ENCODE measurements around the gene MED28.
A peak's percentile ranks its signal among the peaks of the same experiment; 100 is the strongest.
"Not testable (repeated sequence)": the region's sequence is repeated elsewhere in the genome, so short reads cannot be mapped to it uniquely, and the experiment has no call there.

Gene MED28

DNA sequence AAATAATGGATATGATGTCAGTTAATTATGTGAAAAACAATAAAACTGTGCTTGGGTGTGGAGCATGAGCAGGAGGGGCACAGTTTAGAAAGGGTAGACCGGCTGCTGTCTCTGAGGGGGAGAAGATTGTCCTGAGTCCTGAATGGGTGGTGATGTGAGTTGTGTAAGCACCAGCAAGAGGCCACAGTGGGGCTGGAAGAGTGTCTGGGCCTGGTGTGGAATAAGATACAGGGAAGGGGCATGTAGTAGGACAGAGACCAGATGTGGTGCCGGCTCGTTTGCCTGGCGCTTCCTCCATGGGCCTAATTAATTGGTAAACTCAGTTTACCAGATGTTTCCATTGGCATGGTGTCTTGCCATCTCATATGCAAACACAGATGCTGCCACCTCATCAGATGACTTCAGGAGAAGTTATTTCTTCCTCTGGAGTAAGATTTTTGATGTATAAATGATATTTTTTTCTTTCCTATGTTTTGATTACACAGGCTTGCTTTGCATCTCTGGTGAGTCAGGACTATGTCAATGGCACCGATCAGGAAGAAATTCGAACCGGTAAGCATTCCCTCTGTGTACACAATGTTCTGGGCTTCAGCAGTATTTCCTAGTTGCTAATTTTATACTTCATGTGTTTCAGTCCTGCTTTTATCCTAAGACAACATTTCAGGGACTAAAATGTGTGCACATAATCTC, 5.1 kb downstream of the MED28 start:
- FAIRE-seq, result no peak

DNA sequence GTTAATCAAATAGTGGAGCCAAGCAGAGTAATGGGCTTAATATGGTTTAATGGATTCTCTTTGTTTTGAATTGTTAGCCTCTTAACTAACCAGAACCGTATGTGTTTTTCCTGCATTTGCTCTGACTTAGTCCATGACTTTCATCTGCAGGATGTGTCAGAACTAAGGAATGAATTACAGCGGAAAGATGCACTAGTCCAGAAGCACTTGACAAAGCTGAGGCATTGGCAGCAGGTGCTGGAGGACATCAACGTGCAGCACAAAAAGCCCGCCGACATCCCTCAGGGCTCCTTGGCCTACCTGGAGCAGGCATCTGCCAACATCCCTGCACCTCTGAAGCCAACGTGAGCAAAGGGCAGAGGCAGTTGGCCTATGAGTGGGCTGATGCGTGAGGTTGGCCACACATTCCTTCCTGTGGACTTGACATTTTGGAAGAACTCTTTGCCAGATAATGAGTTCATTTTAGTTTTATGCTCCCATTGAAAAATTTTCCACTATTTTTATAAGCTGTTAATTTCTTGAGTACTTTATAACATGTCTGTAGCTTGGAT, 9.1 kb downstream of the MED28 start:
- no peak for FAIRE-seq

DNA sequence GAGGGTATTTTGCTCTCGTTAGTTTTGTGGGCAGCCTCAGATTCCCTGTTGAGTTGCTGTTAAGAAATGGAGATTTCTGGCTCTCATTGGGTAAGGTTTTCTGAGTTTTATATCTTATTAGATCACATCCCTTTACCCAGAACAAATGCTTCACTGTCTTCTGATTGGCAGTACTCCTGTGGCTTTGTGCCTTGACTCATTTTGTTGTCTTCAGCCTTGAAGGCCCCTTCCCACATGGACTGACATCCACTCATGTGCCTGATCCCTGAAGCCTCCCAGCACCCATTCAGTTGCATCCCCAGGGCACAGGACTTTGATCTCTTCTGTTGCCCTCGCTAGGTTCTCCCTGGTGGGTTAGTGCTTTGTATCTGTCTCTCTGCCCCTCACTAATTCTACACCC, 10.4 kb downstream of the MED28 start:
- no peak for FAIRE-seq

DNA sequence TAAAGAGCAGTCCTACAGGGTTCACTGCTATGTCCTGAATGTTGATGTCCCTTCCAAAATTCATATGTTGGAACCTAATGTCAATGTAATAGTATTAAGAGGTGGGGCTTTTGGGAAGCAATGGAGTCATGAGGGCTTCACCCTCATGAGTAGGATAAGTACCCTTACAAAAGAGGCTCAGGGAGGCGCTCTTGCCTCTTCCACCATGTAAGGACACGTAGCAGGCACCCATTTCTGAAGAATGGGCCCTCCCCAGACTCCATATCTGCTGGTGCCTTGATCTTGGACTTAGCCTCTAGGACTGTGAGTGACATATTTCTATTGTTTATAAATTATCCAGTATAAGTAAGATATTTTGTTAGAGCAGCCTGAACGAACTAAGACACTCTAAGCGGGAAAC, 15.8 kb downstream of the MED28 start:
- FAIRE-seq, result no peak

DNA sequence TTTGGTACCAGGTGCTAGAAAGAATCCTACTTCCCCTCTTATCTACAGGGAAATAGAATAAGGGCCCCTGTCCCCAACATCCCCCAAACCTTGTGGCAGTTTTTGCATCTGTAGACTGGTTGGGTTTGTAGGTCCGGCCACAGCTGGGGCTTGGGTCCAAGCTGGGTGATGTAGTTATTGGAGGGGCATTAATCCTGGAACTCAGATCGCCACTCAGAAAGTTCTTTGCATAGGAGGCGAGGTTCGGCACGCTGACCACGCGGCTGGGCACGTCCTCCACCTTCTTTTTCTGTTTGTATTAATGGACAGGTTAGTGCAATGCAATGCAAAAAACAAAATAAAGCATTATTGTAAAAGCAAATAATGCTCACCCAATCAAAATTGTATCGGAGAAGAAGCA, 19.2 kb downstream of the MED28 start:
- no peak for FAIRE-seq

DNA sequence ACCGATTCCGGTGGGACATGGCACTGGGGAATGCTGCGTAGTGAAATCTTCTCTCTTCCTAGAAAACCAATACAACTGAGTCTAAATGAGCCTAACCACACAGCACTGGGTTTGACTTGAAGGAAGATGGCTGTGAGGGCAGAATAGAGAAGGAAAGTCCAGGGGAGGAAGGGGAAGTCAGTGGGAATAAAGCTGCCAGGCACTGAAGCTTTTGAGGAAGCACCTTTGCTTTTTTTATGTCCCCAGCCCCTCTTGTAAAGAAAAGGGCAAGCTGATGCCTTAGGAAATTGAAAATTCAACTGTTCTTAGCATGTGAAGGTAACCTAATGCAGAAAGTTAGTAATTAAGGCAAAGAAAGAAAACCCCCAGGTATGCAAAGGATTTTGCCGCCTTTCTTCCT, 20.6 kb downstream of the MED28 start:
- no peak for FAIRE-seq

DNA sequence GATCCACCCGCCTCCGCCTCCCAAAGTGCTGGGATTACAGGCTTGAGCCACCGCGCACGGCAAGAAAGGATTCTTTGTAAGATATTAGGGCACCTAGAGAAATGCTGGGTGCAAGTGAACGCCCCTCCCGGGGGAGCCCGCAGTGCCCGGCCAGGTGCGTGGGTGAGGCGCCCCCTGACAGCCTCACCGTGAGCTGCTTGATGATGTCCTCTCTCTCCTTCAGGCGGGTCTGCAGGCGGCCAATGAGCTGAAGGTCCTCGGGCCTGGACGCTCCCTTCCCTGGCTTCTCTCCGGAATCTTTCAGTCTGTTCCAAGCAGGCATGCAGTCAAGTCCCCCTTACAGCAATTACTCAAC, 21.9 kb downstream of the MED28 start:
- no peak for FAIRE-seq

DNA sequence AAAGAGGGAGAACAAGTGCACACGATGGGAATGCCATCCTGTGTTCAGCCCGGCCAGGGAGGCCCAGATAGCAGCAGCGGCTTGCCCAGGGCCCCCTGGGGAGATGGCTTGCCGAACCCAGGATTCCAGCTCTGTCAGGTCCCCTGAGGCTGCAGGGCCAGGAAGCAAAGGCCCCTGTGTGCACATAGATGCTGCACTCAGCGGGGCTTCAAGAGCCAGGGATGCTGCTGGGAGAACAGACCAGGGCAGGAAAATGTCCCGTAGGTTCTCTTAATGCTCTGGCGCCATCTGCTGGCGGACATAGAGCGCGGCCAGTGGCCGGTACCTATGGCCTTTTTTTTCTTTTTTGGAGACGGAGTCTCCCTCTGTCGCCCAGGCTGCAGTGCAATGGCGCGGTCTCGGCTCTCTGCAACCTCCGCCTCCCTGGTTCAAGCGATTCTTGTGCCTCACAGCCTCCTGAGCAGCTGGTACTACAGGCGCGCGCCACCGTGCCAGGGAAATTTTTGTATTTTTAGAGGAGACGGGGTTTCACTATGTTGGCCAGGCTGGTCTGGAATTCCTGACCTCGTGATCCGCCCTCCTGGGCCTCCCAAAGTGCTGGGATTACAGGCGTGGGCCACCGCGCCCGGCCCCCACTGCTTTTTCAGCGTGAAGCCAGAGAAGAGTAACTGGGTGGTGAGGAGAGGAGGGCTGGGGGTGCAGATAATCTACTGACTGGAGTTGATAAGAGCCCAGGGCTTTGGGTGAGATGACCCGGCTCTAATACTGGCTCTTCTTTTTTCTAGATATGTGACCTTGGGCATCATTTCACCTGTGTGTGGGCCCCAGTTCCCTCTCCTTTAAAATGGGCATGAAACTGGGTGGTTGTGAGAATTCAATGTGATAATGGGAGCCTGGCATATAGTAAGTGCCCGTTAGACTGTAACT, 22.5 kb downstream of the MED28 start:
- FAIRE-seq, result peak; percentile 91

DNA sequence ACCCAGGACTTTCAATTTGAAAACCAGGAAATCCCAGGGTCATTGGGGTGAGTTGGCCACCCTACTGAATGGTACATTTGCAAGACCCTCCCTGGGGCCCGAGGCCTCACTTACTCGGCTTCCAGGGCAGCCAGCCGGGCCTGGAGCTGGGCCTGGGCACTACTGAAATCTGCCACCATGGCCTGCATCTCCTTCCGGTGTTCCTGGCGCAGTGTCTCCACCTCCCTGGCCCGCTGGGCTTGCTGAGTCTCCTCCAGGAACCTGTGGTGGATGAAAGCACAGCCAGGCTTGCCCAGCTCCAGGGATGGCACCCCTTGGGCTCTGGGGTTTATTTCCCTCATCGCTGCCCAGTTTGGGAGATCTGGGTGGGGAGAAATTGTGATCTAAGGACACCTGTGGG, 24.7 kb downstream of the MED28 start:
- no peak for FAIRE-seq

DNA sequence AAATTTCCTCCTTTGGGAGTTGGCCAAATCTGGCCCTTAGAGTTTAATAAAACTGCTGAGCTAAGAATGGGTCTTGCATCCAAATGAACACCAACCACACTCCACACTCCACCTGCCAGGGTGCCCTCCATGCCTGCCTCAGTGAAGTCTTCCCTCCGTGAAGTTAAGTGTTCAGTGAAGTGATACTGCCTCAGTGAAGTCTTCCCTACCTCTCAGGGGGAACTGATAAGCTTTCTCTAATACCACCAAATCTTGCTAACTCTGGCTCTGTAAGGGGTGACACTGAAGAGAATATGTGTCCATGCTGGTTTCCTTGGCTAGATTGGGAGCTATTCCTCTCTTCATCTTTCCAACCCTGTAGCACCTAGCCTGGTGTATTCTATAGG, 27.9 kb downstream of the MED28 start:
- no peak for FAIRE-seq

DNA sequence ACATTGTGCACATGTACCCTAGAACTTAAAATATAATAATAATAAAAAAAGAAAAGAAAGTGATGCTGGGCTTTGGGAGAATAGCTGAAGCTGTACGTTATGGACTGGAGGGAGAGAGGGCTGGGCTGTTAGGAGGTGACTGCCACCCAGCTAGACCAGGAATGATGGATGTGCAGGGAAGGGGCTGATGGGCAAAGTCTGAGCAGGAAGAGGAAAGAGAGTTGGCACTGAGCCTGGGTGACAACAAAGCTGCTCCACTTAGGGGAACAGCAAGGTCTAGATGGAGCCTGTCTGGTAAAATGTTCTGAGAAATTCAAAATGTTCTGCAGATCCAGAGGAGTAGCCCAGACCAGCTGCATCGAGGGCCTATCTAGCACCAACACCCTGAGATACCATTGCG, 32.3 kb downstream of the MED28 start:
- no peak for FAIRE-seq

DNA sequence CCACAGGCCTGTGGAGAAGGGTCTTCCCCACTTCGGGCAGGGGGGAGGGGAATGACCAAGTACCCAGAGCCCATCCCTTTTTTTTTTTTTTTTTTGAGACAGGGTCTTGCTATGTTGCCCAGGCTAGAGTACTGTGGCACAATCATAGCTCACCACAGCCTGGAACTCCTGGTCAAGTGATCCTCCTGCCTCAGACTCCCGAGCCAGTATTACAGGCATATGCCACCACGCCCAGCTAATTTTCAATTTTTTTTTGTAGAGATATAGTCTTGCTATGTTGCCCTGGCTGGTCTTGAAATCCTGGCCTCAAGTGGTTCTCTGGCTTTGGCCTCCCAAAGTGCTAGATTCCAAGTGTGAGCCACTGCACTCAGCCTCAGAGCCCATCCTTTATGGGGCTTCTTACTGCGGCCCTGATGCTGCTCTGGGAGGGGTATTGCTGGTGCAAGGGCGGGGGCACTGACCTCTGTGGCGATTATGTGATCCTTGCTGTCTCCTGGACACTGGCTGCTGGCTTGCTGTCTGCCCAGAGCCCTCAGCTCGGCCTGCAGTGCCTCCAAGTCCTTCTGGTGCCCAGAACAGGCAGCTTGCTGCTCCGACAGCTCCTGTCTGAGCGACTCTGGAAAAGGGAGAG, 32.9 kb downstream of the MED28 start:
- FAIRE-seq, result no peak

DNA sequence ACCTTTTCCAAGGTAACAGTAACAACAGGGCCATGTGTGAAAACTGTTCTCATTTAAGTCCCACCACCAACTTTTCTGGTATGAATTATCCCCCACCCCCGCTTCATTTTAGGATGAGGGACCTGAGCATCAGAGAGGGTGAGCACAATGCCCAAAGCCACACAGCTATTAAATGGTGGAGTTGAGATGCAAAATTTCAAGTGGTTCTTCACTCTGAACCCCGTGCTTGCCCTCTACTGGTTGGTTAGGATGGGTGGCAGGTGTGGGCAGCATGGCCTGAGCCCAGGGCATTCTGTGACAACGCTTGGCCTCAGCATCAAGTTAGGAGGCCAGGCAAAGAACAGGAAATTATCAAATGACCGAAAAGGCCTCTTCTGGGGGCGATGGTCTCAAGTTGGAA, 33.5 kb downstream of the MED28 start:
- no peak for FAIRE-seq

DNA sequence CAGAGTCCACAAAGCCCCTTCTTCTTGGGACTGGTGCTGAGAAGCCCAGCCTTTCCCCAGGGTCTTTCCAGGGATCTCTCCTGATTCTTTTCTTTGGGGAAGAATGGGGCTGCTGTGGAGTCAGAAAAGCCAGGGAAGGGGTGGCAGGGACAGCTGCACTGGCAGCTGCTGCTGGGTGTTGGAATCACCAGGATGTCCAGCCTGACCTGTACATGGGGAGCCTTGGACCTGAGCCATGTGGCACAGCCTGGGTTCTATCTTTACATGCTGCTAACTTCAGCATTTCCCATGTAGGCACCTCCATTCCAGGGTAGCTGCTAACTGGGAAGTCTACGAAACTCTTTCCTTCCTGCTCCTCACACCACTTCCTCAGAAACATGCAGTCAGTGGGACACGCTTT, 36.0 kb downstream of the MED28 start:
- FAIRE-seq, result no peak

DNA sequence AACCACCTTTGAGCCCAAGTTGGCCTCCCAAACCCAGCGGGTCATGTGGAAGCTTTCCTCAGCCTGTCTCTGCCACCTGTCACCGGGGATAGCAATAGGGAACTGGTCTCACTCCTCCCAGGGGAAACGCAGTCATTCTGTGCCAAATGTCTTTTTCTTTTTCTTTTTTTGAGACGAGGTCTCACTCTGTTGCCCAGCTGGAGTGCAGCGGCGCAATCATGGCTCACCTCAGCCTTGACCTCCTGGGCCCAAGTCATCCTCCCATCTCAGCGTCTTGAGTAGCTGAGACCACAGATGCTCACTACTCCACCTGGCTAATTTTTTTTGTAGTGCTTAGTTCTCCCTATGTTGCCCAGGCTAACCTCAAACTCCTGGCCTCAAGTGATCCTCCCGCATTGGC, 40.3 kb downstream of the MED28 start:
- FAIRE-seq, result no peak

DNA sequence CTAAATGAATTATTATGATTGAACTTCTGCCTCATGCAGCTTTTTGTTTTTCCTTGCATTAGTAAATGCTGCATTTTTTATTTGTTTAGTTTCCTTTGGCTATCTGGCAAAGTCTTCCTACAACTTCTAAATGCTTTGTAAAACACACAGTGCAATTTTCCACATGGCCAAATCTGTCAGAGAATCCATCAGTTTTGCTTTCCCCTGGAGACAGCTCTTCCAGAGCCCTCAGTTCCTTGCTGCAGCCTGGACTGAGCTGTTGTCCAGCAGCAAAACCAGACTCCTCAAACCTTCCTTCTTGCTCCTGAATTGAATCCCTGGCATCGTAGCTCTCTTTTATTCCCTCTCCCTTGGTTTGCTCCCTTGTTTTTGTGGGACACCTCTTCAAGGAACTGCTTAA, 42.6 kb downstream of the MED28 start:
- FAIRE-seq, result no peak

DNA sequence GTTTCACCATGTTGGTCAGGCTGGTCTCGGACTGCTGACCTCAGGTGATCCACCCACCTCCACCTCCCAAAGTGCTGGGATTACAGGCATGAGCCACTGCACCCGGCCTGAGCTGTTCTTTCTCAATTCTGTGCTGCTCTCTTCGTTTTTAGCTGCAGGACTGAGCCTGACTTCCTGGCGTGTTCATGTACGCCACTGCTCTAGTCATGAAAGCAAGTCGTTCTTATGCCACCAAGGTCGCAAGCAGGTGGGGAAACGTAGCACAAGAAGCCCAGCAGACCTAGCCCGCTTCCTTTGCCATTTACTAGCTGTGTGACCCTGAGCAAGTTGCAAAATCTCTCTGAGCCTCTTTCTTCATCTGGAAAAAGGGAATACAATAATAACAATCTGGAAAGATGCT, 43.4 kb downstream of the MED28 start:
- no peak for FAIRE-seq

DNA sequence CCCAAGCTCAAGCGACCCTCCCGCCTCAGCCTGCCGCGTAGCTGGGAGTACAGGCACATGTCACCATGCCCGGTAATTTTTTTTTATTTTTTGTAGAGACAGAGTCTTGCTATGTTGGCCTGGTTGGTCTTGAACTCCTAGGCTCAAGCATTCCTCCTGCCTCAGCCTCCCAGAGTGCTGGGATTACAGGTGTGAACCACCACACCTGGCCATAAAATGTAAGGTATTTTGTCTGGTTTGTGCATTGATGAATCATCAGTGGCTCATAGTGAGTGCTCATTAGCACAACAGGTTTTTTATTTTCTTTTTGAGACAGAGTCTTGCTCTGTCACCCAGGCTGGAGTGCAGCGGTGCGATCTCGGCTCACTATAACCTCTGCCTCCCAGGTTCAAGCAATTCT, 44.8 kb downstream of the MED28 start:
- FAIRE-seq, result not testable (repeated sequence)

DNA sequence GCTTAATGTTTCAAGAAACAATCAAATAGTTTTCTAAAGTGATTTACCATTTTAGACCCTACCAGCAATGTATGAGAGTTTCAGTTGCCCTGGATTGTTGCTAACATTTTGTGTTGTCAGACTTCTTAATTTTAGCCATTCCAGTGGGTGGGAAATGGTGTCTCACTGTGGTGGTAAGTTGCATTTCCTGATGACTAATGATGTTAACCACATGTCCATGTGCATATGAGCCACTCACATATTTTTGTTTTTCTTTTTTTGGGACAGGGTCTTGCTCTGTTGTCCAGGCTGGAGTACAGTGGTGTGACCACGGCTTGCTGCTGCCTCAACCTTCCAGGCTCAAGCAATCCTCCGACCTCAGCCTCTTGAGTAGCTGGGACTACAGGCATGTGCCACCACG, 48.3 kb downstream of the MED28 start:
- FAIRE-seq, result no peak

DNA sequence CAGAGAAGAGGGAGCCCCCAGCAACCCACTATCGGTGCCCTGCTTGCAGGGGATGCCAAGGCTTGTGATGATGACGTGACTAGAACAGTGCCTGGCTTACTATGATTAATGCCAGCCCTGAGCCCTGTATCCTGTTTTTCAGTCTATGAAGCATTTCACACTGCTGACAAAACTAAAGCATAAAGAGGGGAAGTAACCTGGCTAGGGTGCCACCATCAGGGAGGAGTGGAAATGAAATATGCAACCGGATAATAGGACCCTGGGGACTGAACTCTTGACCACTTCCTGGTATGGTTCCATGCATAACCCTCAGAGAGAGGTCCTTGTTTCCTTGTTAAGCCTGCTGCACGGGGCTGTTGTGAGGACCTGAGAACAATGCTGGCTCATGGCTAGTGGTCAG, 50.3 kb downstream of the MED28 start:
- FAIRE-seq, result no peak

DNA sequence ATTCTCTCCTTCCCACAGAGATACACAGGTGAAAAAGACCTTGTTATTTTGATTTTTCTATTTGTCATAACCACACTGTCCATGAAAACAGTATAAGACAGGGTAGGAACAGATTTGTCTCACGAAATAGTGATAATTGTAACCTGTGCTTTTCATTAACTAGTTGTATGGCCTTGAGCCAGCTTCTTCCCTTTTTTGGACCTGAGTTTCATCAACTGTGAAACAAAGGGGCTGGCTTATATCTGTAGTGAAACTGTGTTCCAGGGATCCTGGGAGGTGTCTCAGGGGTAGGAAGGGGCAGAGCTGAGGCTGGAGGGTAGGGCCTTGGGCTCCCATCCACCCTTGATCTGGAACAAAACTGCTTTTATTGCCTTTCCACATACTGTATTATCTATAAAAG, 50.9 kb downstream of the MED28 start:
- no peak for FAIRE-seq

DNA sequence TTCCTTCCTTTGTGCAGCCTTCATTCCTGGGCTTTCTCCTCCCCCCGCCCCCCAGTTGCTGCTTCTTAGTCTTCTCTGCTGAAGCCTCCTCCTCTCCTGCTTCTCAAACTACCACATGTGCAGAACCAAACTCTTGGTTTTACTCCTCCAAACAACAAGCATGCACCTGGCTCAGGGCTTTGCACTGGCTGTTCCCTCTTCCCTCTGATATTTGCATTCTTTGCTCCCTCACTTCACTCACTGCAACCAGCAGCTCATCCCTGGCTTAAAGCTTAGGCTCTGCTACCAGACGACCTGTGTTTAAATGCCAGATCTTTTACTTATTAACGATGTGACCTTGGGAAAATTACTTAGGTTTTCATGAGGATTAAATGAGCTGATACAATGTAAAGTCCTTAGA, 51.4 kb downstream of the MED28 start:
- FAIRE-seq, result no peak

DNA sequence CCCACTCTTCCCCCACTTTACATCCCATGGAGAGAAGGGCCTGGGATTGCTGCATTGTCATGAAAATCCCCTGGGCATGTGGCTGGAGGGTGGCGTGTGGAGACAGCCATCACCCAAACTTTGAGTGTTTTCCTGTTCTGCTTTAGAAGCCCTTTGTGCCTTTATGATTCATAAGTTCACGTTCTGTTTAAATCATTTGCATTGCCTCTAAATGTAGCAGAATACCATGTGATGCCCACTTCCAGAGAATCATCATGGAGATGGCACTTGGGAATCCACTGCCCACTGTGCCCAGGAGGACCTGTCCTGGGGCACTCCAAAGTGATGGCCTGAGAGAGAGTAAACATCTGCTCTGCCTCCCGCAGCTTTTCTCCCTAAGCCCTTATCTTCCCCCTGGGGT, 52.8 kb downstream of the MED28 start:
- FAIRE-seq, result no peak

DNA sequence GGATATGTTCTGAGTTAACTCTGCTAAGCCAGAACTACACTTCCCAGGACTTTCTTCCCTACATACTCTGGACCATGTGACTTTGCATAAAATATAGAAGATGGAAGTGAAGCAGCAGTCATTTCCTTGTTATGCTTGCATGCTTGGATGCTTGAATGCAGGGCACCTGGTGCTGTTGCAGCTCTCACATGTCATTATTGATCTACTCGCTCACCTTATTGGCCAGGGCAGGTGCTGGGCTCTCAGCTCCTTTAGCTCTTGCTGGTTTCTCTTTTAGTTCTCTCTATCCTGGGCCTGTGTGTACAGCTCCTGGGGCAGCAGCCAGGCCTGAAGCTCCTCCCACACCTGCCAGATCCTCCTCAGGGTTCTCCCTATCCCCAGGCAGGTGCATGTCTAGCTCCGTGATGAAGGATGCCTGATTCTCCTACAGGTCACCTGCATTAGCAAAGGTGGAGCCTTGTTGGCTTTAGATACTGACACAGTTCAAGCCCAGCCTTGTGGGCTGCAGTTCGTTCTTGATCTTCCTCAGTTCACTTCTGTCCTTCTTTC, 53.3 kb downstream of the MED28 start:
- no peak for FAIRE-seq
